Measurements from ENCODE around the gene EGLN2. TPM values are rescaled to one million over a fixed set of nuclear protein-coding genes. Genes with fewer than 3 reads are reported as not detected.
"Not testable (repeated sequence)": the region's sequence is repeated elsewhere in the genome, so short reads cannot be mapped to it uniquely, and the experiment has no call there.

EGLN2 gene
- total RNA-seq, 1 experiment from 2014 or later: 58.6 TPM

DNA sequence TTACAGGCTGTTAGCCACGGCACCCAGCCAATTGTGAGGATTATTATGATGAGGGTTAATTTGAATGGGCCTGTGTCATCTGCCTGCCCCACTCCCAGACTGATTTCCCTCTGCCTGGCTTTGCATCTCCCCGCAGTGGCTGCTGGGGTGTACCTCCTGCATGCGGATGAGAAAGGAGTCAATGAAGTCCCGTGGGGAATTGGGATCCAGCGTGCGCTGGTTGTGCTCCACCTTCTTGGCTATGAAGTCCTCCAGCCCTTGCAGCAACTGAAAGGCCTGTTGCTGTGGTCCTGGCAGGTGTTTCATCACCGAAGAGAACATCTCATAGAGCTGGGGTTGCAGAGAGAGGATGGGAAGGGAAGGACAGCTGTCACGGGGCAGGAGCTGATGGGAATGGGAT is 47.7 kb downstream of the EGLN2 start:
- H3K79me2 ChIP-seq (ENCODE audit: insufficient read depth, low read length); H3K9ac ChIP-seq (ENCODE audit: low read length); H3K9me3 ChIP-seq (ENCODE audit: control insufficient read depth in 1 of 2, insufficient read depth in 1 of 2, low read depth in 1 of 2, low read length in 2 of 2); ATAC-seq; DNase-seq (ENCODE audit: low read depth, low spot score); CTCF ChIA-PET; POLR2A ChIA-PET; H3K9me2 ChIP-seq (ENCODE audit: insufficient read depth); H3K4me3 ChIP-seq (replicated peaks in 1 of 2; ENCODE audit: low read depth in 1 of 2, low read length in 2 of 2); H3K4me1 ChIP-seq (ENCODE audit: control insufficient read depth in 1 of 2, insufficient read depth in 2 of 2, low read length in 2 of 2); RAD21 ChIA-PET (ENCODE audit: low non-redundant PET in 1 of 2, low total read pairs in 2 of 2, uncharacterized antibody in 2 of 2, unreplicated experiment in 2 of 2); H3K27me3 ChIP-seq (ENCODE audit: insufficient read depth, low read length); BruUV-seq (replicated peaks); H3K36me3 ChIP-seq (ENCODE audit: control insufficient read depth in 1 of 2, insufficient read depth in 2 of 2, low read length in 2 of 2); H4K20me1 ChIP-seq (ENCODE audit: insufficient read depth); H3K27ac ChIP-seq (ENCODE audit: low read depth, low read length); intact Hi-C loops (cut with micrococcal nuclease); H2AFZ ChIP-seq (ENCODE audit: low read depth, low read length, poor library complexity, severe bottlenecking); H3K4me2 ChIP-seq (ENCODE audit: low read length): not testable (repeated sequence)

GRCh38 chr19:40850277-40850676 is 51.3 kb downstream of the EGLN2 start, which contains the start of gene CYP2A6:
CYP2A6 (minus strand) TSS chr19:40850447; CDS start chr19:40850426, 21 bp downstream.
- H4K20me1 ChIP-seq (ENCODE audit: insufficient read depth); H3K27ac ChIP-seq (ENCODE audit: low read depth, low read length); DNase-seq (ENCODE audit: low read depth, low spot score); H3K9me2 ChIP-seq (ENCODE audit: insufficient read depth); POLR2A ChIA-PET; intact Hi-C loops (cut with micrococcal nuclease); H3K4me3 ChIP-seq (replicated peaks in 1 of 2; ENCODE audit: low read depth in 1 of 2, low read length in 2 of 2); H3K9ac ChIP-seq (ENCODE audit: low read length); BruUV-seq (replicated peaks); H3K27me3 ChIP-seq (ENCODE audit: insufficient read depth, low read length); ATAC-seq; H3K79me2 ChIP-seq (ENCODE audit: insufficient read depth, low read length); H3K4me1 ChIP-seq (ENCODE audit: control insufficient read depth in 1 of 2, insufficient read depth in 2 of 2, low read length in 2 of 2); H3K4me2 ChIP-seq (ENCODE audit: low read length); CTCF ChIA-PET; RAD21 ChIA-PET (ENCODE audit: low non-redundant PET in 1 of 2, low total read pairs in 2 of 2, uncharacterized antibody in 2 of 2, unreplicated experiment in 2 of 2); H3K36me3 ChIP-seq (ENCODE audit: control insufficient read depth in 1 of 2, insufficient read depth in 2 of 2, low read length in 2 of 2); H3K9me3 ChIP-seq (ENCODE audit: control insufficient read depth in 1 of 2, insufficient read depth in 1 of 2, low read depth in 1 of 2, low read length in 2 of 2); H2AFZ ChIP-seq (ENCODE audit: low read depth, low read length, poor library complexity, severe bottlenecking): not testable (repeated sequence)

- RAD21 ChIA-PET (ENCODE audit: low non-redundant PET in 1 of 2, low total read pairs in 2 of 2, uncharacterized antibody in 2 of 2, unreplicated experiment in 2 of 2); BruUV-seq (replicated peaks); H3K4me1 ChIP-seq (ENCODE audit: control insufficient read depth in 1 of 2, insufficient read depth in 2 of 2, low read length in 2 of 2); intact Hi-C loops (cut with micrococcal nuclease); H3K27me3 ChIP-seq (ENCODE audit: insufficient read depth, low read length); H2AFZ ChIP-seq (ENCODE audit: low read depth, low read length, poor library complexity, severe bottlenecking); H3K79me2 ChIP-seq (ENCODE audit: insufficient read depth, low read length); H3K9me3 ChIP-seq (ENCODE audit: control insufficient read depth in 1 of 2, insufficient read depth in 1 of 2, low read depth in 1 of 2, low read length in 2 of 2); DNase-seq (ENCODE audit: low read depth, low spot score); H3K36me3 ChIP-seq (ENCODE audit: control insufficient read depth in 1 of 2, insufficient read depth in 2 of 2, low read length in 2 of 2); H3K4me3 ChIP-seq (replicated peaks in 1 of 2; ENCODE audit: low read depth in 1 of 2, low read length in 2 of 2); H3K9ac ChIP-seq (ENCODE audit: low read length); H4K20me1 ChIP-seq (ENCODE audit: insufficient read depth); H3K4me2 ChIP-seq (ENCODE audit: low read length); POLR2A ChIA-PET; CTCF ChIA-PET; H3K9me2 ChIP-seq (ENCODE audit: insufficient read depth); H3K27ac ChIP-seq (ENCODE audit: low read depth, low read length); ATAC-seq: not testable (repeated sequence)
Measured at GRCh38 chr19:40852467-40853152, 53.6 kb downstream of the EGLN2 start.

Other genes starting within 250 kb of the EGLN2 start
- gene SHKBP1, start 222.3 kb upstream of the EGLN2 start, total RNA-seq (2021; ENCODE audit: unreplicated experiment): 97.4 TPM
- gene LTBP4, start 197.8 kb upstream of the EGLN2 start, total RNA-seq (2021; ENCODE audit: unreplicated experiment): 310 TPM
- gene NUMBL, start 108.5 kb upstream of the EGLN2 start, total RNA-seq (2021; ENCODE audit: unreplicated experiment): 41.7 TPM
- gene COQ8B, start 82.3 kb upstream of the EGLN2 start, total RNA-seq (2021; ENCODE audit: unreplicated experiment): 47.1 TPM
- gene ITPKC, start 82.1 kb upstream of the EGLN2 start, total RNA-seq (2021; ENCODE audit: unreplicated experiment): 11.4 TPM
- 16.8 TPM for gene ACTMAP, start 48.7 kb upstream of the EGLN2 start, total RNA-seq (2021; ENCODE audit: unreplicated experiment)
- gene SNRPA, start 48.0 kb upstream of the EGLN2 start, total RNA-seq (2021; ENCODE audit: unreplicated experiment): 170 TPM
- gene MIA, start 23.7 kb upstream of the EGLN2 start, total RNA-seq (2021; ENCODE audit: unreplicated experiment): 1.4 TPM
- 18.7 TPM for gene RAB4B, start 20.9 kb upstream of the EGLN2 start, total RNA-seq (2021; ENCODE audit: unreplicated experiment)
- 0.57 TPM for gene CYP2A6, start 51.3 kb downstream of the EGLN2 start, total RNA-seq (2021; ENCODE audit: unreplicated experiment)
- not detected for gene CYP2A7, start 83.0 kb downstream of the EGLN2 start, total RNA-seq (2021; ENCODE audit: unreplicated experiment)
- 0.74 TPM for gene CYP2B6, start 192.1 kb downstream of the EGLN2 start, total RNA-seq (2021; ENCODE audit: unreplicated experiment)

All from HCT116 (cell line).